ENCODE data around the gene IL17RD.

The IL17RD gene

DNA sequence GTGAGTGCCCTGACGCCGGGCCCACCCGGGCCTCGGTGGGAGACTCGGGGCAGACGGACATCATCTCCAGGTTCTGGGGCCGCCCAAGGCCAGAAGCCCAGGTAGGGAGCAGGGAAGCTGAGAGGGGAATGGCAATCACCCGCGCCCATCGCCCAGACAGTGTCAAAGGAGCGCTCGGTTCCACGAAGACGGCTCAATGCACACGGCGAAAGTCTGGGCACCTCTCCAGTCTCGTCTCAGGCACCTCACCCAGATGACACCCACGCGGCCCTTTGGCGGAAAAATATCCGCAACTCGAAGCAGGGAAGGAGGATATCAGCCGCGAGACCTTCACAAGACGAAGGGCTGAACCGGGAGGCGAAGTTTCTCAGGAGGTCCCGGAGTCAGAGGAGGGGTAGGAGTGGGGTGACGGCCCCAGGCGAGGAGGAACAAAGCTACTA is 916 bp downstream of the IL17RD start:
- peaks cover 100% of the 10 kb centered on the region for H3K27me3 ChIP-seq
- peak overlapping the region; percentile 62 to 71 for H3K4me3 ChIP-seq (ENCODE audit: low read depth in 1 of 2, low read length in 1 of 2)
- H3K36me3 ChIP-seq: no peaks in the 10 kb centered on the region
- H3K27ac ChIP-seq: no peak overlapping the region
- H3K4me1 ChIP-seq (ENCODE audit: control insufficient read depth in 1 of 2, insufficient read depth in 1 of 2, low read depth in 1 of 2, low read length in 1 of 2): peaks cover 12 to 18% of the 10 kb centered on the region in 2 experiments
- TF ChIP-seq, protein P1, sequence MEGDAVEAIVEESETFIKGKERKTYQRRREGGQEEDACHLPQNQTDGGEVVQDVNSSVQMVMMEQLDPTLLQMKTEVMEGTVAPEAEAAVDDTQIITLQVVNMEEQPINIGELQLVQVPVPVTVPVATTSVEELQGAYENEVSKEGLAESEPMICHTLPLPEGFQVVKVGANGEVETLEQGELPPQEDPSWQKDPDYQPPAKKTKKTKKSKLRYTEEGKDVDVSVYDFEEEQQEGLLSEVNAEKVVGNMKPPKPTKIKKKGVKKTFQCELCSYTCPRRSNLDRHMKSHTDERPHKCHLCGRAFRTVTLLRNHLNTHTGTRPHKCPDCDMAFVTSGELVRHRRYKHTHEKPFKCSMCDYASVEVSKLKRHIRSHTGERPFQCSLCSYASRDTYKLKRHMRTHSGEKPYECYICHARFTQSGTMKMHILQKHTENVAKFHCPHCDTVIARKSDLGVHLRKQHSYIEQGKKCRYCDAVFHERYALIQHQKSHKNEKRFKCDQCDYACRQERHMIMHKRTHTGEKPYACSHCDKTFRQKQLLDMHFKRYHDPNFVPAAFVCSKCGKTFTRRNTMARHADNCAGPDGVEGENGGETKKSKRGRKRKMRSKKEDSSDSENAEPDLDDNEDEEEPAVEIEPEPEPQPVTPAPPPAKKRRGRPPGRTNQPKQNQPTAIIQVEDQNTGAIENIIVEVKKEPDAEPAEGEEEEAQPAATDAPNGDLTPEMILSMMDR (IDR thresholded peaks at IDR 0.05): no peak
- no peaks in the 10 kb centered on the region for H3K9me3 ChIP-seq

DNA sequence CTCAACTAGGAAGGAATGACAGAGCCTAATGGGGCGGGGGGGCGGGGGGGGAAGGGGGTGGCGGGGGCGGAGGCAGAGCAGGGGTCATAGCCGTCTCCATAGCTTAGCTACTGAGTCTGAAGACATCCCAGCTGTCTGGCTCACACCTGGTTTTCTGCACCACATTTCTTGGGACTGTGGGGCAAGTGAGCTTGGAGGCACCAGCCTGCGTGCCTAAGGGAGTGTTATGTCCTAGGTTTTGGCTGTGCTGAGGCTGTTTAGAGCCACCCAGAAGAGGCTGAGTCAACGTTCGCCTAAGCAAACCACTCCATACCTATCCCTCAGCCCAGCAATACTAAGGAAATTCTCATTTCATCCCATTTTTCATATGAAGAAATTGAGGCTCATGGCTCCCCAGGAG is 1.4 kb downstream of the IL17RD start:
- Histone ChIP-seq H3K36me3 (no peaks in the 10 kb centered on the region), H3K9me3 (no peaks in the 10 kb centered on the region), H3K27me3 (peaks cover 100% of the 10 kb centered on the region), H3K27ac (no peak overlapping the region), H3K4me1 (ENCODE audit: control insufficient read depth in 1 of 2, insufficient read depth in 1 of 2, low read depth in 1 of 2, low read length in 1 of 2) (peaks cover 12 to 21% of the 10 kb centered on the region in 2 experiments), H3K4me3 (ENCODE audit: low read depth in 1 of 2, low read length in 1 of 2) (peak overlapping the region in 1 of 2 experiments; percentile 71)
- TF ChIP-seq, protein P1 (IDR thresholded peaks at IDR 0.05): no peak

DNA sequence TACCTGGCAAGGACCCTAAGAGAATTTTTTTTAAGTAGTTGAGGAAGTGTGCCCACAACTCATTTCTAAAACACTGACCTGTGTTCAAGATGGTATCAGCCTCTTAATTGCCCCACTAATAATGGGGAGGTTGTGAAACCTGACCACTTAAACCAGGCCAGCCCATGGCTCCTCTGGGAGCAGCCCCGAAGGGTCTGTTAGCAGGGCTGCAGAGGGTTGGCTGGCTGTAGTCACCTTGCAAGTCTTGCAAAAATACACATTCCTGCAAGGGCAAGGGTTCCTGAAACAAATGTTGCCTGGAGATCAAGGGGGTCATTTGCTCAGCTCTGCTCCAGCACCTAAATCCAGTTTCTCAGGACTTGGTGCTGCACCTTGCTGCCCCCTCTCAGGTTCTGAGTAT is 3.2 kb downstream of the IL17RD start:
- TF ChIP-seq, protein P1 (IDR thresholded peaks at IDR 0.05): no peak
- peaks cover 100% of the 10 kb centered on the region for H3K27me3 ChIP-seq
- no peaks in the 10 kb centered on the region for H3K9me3 ChIP-seq

DNA sequence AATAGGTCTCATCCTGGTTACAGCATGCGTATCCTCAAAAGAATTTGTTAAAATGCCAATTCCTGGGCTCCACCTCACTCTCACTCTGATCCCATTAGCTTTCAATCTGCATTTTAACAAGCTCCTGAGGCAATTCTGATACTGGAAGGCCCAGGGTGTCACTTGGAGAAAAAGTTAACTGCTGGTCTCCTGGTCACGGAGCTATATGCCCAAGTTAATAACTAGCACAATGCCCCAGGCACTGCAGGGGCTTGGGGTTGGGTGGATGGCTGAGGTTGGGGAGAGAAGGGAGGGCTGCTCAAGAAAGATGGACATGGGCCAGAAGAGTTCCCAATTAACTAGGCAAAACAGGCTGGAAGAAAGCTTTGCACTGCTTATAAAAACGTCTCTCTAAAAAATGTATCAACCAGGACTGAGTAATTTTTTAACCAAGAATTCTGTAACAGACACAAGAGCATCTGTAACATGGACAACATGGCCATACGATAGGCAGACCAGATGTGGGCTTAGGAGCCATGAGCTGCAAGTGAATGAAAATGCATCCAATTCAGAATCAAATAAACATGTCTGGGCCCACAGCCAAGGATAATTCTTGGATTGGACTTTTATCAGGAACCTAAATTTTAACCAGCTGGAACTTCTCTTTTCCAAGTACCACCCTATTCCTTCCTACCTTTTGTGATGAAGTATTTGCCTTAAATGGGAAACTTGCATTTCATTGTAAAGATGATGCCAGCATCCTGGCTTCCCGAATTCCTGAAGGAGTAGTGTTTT is 4.2 kb downstream of the IL17RD start:
- H3K27me3 ChIP-seq: peaks cover 100% of the 10 kb centered on the region
- TF ChIP-seq, protein P1 (IDR thresholded peaks at IDR 0.05): no peak
- H3K36me3 ChIP-seq: no peaks in the 10 kb centered on the region
- no peak overlapping the region for H3K27ac ChIP-seq
- no peaks in the 10 kb centered on the region for H3K9me3 ChIP-seq
- peaks cover 12 to 21% of the 10 kb centered on the region in 2 experiments for H3K4me1 ChIP-seq (ENCODE audit: control insufficient read depth in 1 of 2, insufficient read depth in 1 of 2, low read depth in 1 of 2, low read length in 1 of 2)
- H3K4me3 ChIP-seq (ENCODE audit: low read depth in 1 of 2, low read length in 1 of 2): no peak overlapping the region

More for the DNA sequence above, 3.2 kb downstream of the IL17RD start:
- Histone ChIP-seq H3K27ac (no peak overlapping the region), H3K36me3 (no peaks in the 10 kb centered on the region), H3K4me3 (ENCODE audit: low read depth in 1 of 2, low read length in 1 of 2) (no peak overlapping the region), H3K4me1 (ENCODE audit: control insufficient read depth in 1 of 2, insufficient read depth in 1 of 2, low read depth in 1 of 2, low read length in 1 of 2) (peaks cover 12 to 21% of the 10 kb centered on the region in 2 experiments)

DNA sequence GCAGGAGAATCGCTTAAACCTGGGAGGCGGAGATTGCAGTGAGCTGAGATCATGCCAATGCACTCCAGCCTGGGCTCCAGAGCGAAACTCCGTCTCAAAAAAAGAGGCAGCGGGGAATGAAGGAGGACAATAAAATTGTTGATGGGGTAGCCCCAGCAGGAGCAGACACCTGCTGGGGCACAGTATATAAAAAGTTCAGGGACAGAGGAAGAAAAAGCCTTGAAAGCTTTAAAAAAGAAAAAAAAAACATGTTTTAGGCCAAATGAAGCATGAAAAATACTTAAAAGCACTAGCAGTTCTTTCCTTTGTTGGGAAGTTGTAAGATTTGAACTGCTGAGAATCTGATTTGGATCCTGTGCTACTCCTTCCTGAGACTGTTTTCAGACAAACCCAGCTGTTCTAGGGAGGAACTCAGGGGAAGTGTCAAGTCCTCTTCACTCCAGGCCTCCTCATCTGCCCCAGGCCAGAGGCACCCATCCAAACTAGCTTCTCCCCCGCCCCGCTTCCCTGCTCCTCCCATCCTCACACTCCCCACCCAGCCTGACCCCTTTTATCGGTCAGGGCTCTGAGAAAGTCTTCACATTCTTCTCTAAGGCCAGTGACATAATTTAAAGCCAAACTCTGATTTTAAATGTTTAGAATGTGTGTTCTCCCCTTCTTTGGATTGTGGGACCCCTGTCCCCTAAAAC is 4.9 kb downstream of the IL17RD start:
- H3K36me3 ChIP-seq: no peaks in the 10 kb centered on the region
- H3K4me3 ChIP-seq (ENCODE audit: low read depth in 1 of 2, low read length in 1 of 2): no peak overlapping the region
- TF ChIP-seq, protein P1 (IDR thresholded peaks at IDR 0.05): no peak
- H3K9me3 ChIP-seq: no peaks in the 10 kb centered on the region
- H3K27ac ChIP-seq: no peak overlapping the region
- H3K27me3 ChIP-seq: peaks cover 100% of the 10 kb centered on the region
- peaks cover 12 to 19% of the 10 kb centered on the region in 2 experiments for H3K4me1 ChIP-seq (ENCODE audit: control insufficient read depth in 1 of 2, insufficient read depth in 1 of 2, low read depth in 1 of 2, low read length in 1 of 2)

Measured in neutrophil (primary cell).